K562 (cell line): ENCODE data around the gene TTC33. TPM values are rescaled to one million over a fixed set of nuclear protein-coding genes. Genes with fewer than 3 reads are reported as not detected.
A peak's percentile ranks its signal among the peaks of the same experiment; 100 is the strongest.

Experiments used
- BCOR ChIP-seq: fragments of 450-650 bp; IDR thresholded peaks from 2 replicates; pipeline ENCODE4 v1.6.1; 2016
- CBFA2T3 ChIP-seq: fragments of 450-650 bp; IDR thresholded peaks from 2 replicates; pipeline ENCODE4 v1.6.1; 2017
- HMGN3 ChIP-seq: IDR thresholded peaks from 2 replicates; pipeline ENCODE4 v1.6.1; 2011; ENCODE audit warnings: borderline replicate concordance, low read depth, mild to moderate bottlenecking, mixed read lengths, low read length; ENCODE audit not compliant: insufficient read length; ENCODE audit errors: extremely low read depth
- NCOA1 ChIP-seq: fragments of 450-650 bp; IDR thresholded peaks from 2 replicates; pipeline ENCODE4 v1.6.1; 2016; ENCODE audit warnings: low read depth
- NELFE ChIP-seq: IDR thresholded peaks from 2 replicates; pipeline ENCODE4 v1.6.1; 2011; ENCODE audit warnings: mild to moderate bottlenecking; ENCODE audit not compliant: insufficient read depth, insufficient read length
- NFE2 ChIP-seq: IDR thresholded peaks from 2 replicates; pipeline ENCODE4 v1.6.1; 2014; ENCODE audit warnings: antibody characterized with exemption, low read depth
- PHF8 ChIP-seq: fragments of 200-600 bp; sonication (generic); IDR thresholded peaks from 2 replicates; pipeline ENCODE4 v1.6.1; 2012; ENCODE audit warnings: mixed run types, mild to moderate bottlenecking, inconsistent platforms, low read length, moderate library complexity, borderline replicate concordance
- RBM14 ChIP-seq: fragments of 200-400 bp; formaldehyde crosslinking; IDR thresholded peaks from 2 replicates; pipeline ENCODE4 v1.6.1; 2018; ENCODE audit warnings: low read depth, mild to moderate bottlenecking, low read length, moderate library complexity, borderline replicate concordance; ENCODE audit not compliant: insufficient read depth
- SUPT5H ChIP-seq: fragments of 450-650 bp; IDR thresholded peaks from 2 replicates; pipeline ENCODE4 v1.6.1; 2016
- TOE1 ChIP-seq, 2 experiments: fragments of 450-650 bp in 1 of 2; sonication (generic) in 1 of 2; formaldehyde crosslinking in 1 of 2; IDR thresholded peaks; 2 replicates each; pipeline versions ENCODE4 v1.7.1 to v1.8.0; 2016 to 2022; ENCODE audit warnings: borderline replicate concordance in 2 of 2, mild to moderate bottlenecking in 2 of 2, antibody characterized with exemption in 1 of 2, inconsistent platforms in 1 of 2, low read depth in 1 of 2, missing genetic modification reagents in 1 of 2, moderate library complexity in 1 of 2
- polyA plus RNA-seq, 8 experiments: library from polyadenylated mRNA; depleted of rRNA in 4 of 8; stranded (reverse) in 5 of 8; unstranded in 3 of 8; fragments of >200 nt; fragmentation: Nextera tagmentation in 2 of 8; fragmentation: Illumina TruSeq in 1 of 8; extraction: Ambion mirVana in 2 of 8; extraction: Trizol in 1 of 8; gene quantifications; 2 replicates each; pipeline versions ENCODE4 v1.2.1 to v1.2.3, GENCODE V29; 2011 to 2014; ENCODE audit warnings: inconsistent platforms in 1 of 8, missing spikeins in 1 of 8
- total RNA-seq, 7 experiments: library from RNA; depleted of rRNA in 6 of 7; stranded (reverse); fragments of >200 nt in 6 of 7; fragmentation: Illumina TruSeq in 2 of 7; extraction: Trizol in 2 of 7; gene quantifications; 2 replicates each; pipeline versions ENCODE4 v1.2.1 to v1.2.3, GENCODE V29; 2011 to 2021; ENCODE audit warnings: low replicate concordance in 1 of 7
- TF ChIP-seq, protein P1 (sequence below), 2 experiments: fragments of 450-650 bp; formaldehyde crosslinking in 1 of 2; IDR thresholded peaks; 2 replicates each; pipeline versions ENCODE4 v1.4.0 to v1.6.1; 2014 to 2020; ENCODE audit warnings: mild to moderate bottlenecking in 2 of 2, borderline replicate concordance in 1 of 2, low read depth in 1 of 2
- TF ChIP-seq, protein P2 (sequence below): fragments of 200-800 bp; sonication (Bioruptor generic); IDR thresholded peaks from 2 replicates; pipeline ENCODE4 v1.6.1; 2017; ENCODE audit warnings: missing genetic modification characterization, missing compliant biosample characterization
- TF ChIP-seq, protein P3 (sequence below), 2 experiments: fragments of 250-450 bp in 1 of 2; fragments of 450-650 bp in 1 of 2; sonication (Bioruptor Pico) in 1 of 2; IDR thresholded peaks; 2 replicates each; pipeline versions ENCODE4 v1.6.1 to v1.8.0; 2016 to 2021; ENCODE audit warnings: mild to moderate bottlenecking in 2 of 2, moderate library complexity in 2 of 2, missing compliant biosample characterization in 1 of 2, missing genetic modification characterization in 1 of 2

Gene TTC33
- total and polyA plus RNA-seq, 9 of the 15 experiments (the other 6 are each of a cell fraction or from before 2014, with no cell fraction given): 11.5 to 24.9 (median 21.1) TPM

DNA sequence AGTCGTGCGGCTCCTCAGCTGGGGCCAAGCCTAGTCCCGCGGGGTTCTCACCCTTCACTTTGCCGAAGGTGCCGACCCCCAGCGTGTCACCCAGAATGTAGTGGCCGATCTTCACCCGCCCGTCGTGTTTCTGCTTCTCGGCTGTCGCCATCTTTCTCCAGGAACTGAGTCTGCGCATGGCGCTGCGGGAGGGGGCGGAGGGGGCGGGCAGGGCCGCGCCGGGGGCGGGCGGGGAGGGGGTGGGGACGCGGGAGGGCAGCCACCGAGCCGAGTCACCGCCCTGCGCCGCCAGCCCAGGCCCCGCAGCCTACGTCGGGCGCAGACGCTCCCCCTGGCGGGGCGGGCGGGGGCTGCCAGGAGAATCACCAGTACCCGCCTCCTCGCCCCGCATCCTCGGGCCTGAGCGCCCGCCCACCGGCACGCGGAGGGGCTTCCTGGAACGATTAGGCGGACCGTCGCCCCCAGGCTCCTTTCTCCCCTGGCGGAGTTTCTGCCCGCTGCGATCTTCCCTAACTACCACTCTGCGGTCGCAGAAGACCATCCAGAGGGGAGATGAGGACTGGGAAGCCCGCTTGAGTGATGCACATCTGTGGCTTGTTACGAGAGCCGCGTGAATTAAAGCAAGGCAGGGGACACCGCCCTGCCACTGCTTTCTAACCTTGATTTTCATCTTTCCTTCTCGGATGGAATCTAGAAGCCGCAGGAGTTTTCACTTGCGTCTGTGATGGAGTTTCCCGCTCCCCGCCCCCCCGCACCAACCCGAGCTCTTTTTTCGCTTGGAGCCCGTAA lies 42.4 kb upstream of the TTC33 start, which contains the start of gene PRKAA1 (continued):
- TF ChIP-seq, protein P1, sequence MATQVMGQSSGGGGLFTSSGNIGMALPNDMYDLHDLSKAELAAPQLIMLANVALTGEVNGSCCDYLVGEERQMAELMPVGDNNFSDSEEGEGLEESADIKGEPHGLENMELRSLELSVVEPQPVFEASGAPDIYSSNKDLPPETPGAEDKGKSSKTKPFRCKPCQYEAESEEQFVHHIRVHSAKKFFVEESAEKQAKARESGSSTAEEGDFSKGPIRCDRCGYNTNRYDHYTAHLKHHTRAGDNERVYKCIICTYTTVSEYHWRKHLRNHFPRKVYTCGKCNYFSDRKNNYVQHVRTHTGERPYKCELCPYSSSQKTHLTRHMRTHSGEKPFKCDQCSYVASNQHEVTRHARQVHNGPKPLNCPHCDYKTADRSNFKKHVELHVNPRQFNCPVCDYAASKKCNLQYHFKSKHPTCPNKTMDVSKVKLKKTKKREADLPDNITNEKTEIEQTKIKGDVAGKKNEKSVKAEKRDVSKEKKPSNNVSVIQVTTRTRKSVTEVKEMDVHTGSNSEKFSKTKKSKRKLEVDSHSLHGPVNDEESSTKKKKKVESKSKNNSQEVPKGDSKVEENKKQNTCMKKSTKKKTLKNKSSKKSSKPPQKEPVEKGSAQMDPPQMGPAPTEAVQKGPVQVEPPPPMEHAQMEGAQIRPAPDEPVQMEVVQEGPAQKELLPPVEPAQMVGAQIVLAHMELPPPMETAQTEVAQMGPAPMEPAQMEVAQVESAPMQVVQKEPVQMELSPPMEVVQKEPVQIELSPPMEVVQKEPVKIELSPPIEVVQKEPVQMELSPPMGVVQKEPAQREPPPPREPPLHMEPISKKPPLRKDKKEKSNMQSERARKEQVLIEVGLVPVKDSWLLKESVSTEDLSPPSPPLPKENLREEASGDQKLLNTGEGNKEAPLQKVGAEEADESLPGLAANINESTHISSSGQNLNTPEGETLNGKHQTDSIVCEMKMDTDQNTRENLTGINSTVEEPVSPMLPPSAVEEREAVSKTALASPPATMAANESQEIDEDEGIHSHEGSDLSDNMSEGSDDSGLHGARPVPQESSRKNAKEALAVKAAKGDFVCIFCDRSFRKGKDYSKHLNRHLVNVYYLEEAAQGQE (IDR thresholded peaks at IDR 0.05; ENCODE audit: borderline replicate concordance): peak; percentile 37; the same call in 1 of the 2 replicates
- TF ChIP-seq, protein P1 (CRISPR knock-in tag; IDR thresholded peaks at IDR 0.05; ENCODE audit: low read depth): no peak
- TF ChIP-seq, protein P2, sequence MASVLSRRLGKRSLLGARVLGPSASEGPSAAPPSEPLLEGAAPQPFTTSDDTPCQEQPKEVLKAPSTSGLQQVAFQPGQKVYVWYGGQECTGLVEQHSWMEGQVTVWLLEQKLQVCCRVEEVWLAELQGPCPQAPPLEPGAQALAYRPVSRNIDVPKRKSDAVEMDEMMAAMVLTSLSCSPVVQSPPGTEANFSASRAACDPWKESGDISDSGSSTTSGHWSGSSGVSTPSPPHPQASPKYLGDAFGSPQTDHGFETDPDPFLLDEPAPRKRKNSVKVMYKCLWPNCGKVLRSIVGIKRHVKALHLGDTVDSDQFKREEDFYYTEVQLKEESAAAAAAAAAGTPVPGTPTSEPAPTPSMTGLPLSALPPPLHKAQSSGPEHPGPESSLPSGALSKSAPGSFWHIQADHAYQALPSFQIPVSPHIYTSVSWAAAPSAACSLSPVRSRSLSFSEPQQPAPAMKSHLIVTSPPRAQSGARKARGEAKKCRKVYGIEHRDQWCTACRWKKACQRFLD (CRISPR knock-in tag): peak; percentile 86; the same call in 1 of the 2 replicates
- TF ChIP-seq, protein P3, sequence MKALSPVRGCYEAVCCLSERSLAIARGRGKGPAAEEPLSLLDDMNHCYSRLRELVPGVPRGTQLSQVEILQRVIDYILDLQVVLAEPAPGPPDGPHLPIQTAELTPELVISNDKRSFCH (CRISPR knock-in tag; IDR thresholded peaks at IDR 0.05): no peak
- TF ChIP-seq, protein P3 (tag; IDR thresholded peaks at IDR 0.05): peak; percentile 37; the same call in 1 of the 2 replicates
- TF ChIP-seq CBFA2T3 (peak; percentile 35), TOE1 (IDR thresholded peaks at IDR 0.05; ENCODE audit: borderline replicate concordance) (no peak), TOE1 (CRISPR knock-in tag; IDR thresholded peaks at IDR 0.05; ENCODE audit: borderline replicate concordance, low read depth) (peak; percentile 69; the same call in 1 of the 2 replicates), BCOR (0 out of 2 replicates have a peak, but pooled peaks have one; percentile 16), RBM14 (no peak), SUPT5H (peak; percentile 91), HMGN3 (peak; percentile 85), NELFE (no peak), PHF8 (peak; percentile 91; the same call in 1 of the 2 replicates), NFE2 (peak; percentile 42; the same call in 1 of the 2 replicates), NCOA1 (0 out of 2 replicates have a peak, but pooled peaks have one; percentile 38)
